HG03060 (cell line): ENCODE data around the gene ACTR6.
"Not testable (repeated sequence)": the region's sequence is repeated elsewhere in the genome, so short reads cannot be mapped to it uniquely, and the experiment has no call there.

Source experiments
- ATAC-seq: cut with Tn5 transposase; IDR thresholded peaks from one replicate; pipeline ENCODE4 v1.9.1; 2021; ENCODE audit warnings: low read depth, moderate number of reproducible peaks; ENCODE audit not compliant: unreplicated experiment

Gene ACTR6

GRCh38 chr12:100200463-100201181 lies at the start of gene ACTR6:
Gene ACTR6, plus strand, starts transcription at chr12:100200815. Its CDS starts 37 bp downstream, at chr12:100200852.
- ATAC-seq: peak; percentile 90

- no peak for ATAC-seq
Measured at GRCh38 chr12:100151769-100152168, 48.8 kb upstream of the ACTR6 start.

GRCh38 chr12:100153131-100153530 lies 47.5 kb upstream of the ACTR6 start:
- no peak for ATAC-seq

DNA sequence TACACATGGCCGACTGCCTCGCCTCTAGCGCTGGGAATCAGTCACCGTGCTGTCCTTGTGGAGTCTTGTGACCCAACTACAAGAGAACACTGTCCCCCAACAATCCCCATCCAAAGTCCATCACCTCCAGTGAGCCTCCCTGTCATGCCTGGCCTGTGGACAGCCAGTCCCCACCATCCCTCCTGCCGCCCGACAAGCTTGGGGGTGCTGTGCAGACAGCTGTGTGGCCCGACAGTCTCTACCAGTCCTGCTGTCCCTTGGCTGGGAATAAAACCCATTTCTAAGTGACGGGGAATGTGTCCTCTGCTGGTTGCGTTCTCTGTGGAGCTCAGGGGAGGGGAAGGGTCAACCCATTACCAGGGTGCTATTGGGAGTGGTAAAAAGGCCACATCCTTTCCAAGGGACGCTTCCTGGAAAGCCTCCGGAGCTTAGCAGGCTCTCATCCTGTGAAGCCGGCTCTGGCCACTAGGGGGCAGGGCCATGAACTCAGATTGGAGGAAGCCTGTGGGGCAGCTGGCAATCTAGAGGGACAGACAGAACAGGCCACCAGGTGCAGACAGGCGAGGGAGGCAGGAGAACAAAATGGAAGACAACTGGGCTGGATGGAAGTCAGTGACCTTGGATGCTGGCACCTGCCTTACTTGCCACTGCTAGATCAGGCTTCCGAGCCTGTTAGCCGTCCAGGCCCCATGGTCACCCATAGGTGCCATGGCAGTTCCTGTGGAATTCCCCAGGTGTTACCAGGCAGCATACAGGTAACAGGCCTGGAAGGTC lies 46.0 kb upstream of the ACTR6 start:
- ATAC-seq: peak; percentile 45

- no peak for ATAC-seq
Measured at GRCh38 chr12:100156731-100157426, 43.7 kb upstream of the ACTR6 start.

DNA sequence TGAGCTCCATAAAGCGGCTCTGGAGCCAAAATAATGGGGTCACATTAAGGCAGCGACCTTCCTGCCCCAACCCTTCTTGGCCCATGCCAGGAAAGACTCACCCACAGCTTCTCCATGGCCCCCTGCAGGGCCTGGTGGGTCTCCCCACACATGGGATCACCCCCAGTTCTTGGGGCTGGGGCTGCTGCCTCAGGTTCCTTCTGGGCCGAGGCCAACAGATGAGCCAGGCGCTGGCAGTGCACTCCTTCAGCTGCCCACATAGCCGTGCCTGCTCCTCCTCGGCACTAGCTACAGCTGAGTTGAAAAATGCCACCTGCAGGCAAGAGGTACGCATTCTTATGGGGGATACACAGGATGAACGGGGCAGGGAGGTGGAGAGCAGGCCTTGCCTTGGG lies 43.2 kb upstream of the ACTR6 start:
- ATAC-seq: no peak

- ATAC-seq: no peak
Measured at GRCh38 chr12:100158535-100158934, 42.1 kb upstream of the ACTR6 start.

GRCh38 chr12:100159391-100160104 lies 41.1 kb upstream of the ACTR6 start:
- ATAC-seq: no peak

DNA sequence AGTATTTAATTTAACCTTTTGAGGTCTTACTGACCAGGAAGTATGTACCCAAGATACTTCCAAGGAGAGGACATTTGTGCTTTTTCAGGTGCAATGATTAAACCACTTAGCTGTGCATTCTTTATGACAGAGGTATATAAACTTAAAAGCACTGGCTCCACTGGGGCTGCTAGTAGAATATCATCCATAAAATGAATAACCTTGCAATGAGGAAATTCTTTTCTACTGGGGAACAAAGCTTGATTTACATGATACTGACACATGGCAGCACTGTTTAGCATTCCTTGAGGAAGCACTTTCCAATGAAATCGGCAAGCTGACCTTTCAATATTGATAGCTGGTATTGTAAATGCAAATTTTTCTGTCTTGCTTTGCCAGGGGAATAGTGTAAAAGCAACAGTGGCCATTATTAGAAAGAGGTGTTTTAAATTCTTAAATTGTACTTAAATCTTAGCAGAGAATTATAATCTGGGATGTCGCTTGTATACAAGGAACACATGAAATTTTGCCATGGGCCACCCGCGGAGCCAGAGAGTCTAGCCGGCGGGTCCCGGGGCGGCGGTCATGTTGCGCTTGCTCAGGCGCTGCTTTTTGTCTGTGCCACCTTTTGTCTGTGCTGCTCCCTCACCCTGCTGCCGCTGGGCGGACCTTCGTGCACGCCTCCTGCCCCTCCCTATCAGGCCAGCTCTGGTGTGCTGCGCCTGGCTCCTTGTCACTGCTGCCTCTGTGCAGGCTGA lies 37.0 kb upstream of the ACTR6 start:
- peak; percentile 92 for ATAC-seq

DNA sequence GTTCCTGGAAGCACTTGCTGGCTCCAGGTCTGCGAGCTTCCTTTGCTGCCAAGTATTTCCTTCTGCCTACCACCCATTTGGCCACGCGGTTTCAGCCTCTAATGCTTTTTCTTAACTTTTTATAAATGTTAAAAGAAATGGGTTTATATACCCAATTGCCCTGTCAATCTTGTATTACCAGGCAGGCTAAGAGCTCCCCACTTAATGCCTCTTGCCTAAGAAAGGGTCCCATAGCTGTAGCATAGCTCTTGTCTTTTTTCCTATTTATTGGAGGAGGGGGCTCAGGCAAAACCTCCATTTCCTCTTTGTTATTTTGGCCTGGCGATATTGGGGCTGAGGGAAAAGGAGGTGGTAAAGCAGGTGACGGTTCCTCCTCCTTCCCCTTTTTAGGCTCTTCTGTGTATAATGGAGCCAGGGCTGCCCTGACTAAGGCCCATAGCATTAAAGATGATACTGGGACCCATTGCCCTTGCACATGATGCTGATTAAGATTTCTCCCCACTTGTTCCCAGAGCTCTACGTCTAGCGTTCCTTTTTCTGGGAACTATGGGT lies 36.4 kb upstream of the ACTR6 start:
- no peak for ATAC-seq

DNA sequence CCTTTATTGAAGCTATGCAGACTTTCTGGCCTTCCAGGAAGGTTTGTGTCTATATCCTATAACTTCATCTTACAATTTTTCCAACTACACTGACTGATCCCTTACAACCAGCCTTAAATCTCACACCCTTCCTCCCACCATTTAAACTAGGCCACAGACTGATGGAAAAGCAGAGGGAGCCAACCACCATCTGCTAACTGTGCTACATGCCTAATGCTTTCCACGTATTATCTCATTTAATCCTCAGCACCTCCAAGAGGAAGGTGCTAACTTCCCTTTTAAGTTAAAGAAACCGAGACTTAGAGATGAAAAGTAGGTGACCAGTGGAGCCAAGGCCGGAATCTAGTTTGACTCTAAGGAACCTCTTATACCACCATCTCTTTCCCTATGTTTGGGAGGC lies 35.3 kb upstream of the ACTR6 start:
- ATAC-seq: no peak

DNA sequence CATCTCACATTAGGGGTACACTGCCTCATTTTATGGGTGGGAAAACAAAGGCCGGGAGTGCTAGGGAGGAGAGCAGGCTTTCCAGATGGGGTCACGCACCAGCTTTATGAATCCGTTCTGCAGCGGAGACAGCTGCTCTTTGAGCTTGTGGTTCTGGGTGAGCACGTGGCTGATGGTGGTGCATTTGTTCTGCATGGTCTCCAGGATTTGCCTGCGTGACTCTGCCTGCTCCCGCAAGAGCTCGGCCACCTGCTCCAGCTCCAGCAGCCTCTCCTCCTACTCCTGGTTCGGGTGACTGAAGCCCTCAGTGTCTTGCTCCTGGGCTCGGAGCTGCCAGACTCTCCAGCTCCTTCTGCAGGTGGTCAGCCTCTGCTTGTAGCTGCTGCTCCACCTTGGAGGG lies 34.4 kb upstream of the ACTR6 start:
- no peak for ATAC-seq

- ATAC-seq: no peak
Measured at GRCh38 chr12:100168562-100168961, 32.1 kb upstream of the ACTR6 start.

DNA sequence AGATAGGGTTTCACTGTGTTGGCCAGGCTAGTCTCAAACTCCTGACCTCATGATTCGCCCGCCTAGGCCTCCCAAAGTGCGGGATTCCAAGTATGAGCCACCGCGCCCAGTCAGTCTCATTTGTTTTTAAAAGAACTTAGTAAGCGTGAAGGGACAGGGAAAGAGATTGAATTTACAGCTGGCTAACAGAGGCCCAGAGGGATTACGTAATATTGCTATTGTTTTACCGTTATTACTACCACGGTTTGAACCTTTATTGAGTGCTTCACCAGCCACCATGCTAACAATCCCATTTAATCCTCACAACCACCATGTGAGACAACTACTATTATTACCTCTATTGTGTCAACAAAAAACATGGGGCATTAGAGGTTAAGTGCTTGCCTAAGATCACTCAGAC lies 31.3 kb upstream of the ACTR6 start:
- ATAC-seq: no peak

DNA sequence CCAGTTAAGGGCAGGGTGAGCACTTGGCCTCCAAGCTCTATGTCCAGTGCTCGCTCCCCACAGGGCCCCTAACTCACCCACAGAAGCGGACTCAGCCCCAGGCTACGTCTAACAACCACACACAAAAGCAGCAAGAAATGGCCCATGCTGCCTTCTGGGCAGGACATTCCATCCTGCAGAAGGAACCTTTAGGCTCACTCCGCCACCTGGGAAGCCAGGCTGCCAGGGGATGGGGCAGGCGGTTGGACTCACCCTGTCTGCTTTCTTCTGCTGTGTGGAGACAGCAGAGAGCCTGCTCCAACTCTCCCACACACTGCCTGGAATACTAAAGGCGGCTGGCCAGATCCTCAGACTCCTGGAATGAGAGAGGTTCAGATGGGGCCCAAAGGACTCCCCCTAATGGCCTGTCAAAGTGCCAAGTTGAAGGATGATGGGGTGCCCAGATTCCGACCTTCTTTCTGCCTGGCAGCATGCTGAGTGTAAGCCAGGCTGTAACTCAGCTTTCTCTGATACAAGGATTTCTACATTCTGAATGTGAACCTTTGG lies 30.2 kb upstream of the ACTR6 start:
- no peak for ATAC-seq

GRCh38 chr12:100171248-100171647 lies 29.4 kb upstream of the ACTR6 start:
- ATAC-seq: no peak

GRCh38 chr12:100173111-100173510 lies 27.5 kb upstream of the ACTR6 start:
- ATAC-seq: no peak

GRCh38 chr12:100174495-100174894 lies 26.1 kb upstream of the ACTR6 start:
- no peak for ATAC-seq

DNA sequence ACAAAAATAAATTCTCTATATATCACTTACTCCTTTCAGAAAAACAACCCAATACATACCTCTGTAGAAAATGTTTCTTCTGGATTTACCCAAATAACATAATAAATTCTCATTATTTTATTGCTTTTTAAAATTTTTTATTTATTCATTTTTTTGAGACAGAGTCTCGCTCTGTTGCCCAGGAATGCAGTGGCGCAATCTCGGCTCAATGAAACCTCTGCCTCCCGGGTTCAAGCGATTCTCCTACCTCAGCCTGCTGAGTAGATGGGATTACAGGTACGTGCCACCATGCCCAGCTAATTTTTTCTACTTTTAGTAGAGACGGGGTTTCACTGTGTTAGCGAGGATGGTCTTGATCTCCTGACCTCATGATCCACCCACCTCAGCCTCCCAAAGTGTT lies 24.1 kb upstream of the ACTR6 start:
- ATAC-seq: not testable (repeated sequence)

DNA sequence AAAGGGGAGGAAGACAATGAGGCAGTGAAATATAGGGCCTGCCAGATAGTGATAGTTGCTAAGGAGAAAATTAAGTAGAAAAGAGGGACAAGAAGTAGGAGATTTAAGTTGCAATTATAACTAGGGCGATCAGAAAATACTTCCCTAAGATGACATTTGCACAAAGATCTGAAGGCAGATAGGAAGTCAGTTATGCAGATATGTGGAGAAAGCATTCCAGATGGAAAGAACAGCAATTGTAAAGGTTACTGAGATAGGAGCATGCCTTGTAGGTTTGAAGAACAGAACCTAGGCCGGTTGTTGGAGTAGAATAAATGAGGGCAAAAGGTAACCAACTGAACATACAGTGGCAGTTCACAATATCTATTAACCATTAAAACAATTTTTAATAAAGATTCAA lies 21.4 kb upstream of the ACTR6 start:
- no peak for ATAC-seq
